MCF 10A (cell line): Measurements from ENCODE around the gene CDK10. TPM values are rescaled to one million over a fixed set of nuclear protein-coding genes. Genes with fewer than 3 reads are reported as not detected.

Experiments
- BruUV-seq: library from RNA; stranded (reverse); fragments of 400-500 nt; replicated peaks from 2 replicates; lab custom pipeline; 2021; lab: Mats Ljungman, UMichigan
- CTCF ChIA-PET: fragments of 300-600 bp; sonication (Branson Sonifier 250); formaldehyde crosslinking; extraction: SDS; loops from one replicate; lab custom pipeline; 2021; ENCODE audit warnings: antibody characterized with exemption, inconsistent platforms; lab: Yijun Ruan, JAX
- POLR2A ChIA-PET: fragments of 300-600, 350-650 bp; sonication (Branson Sonifier 250); formaldehyde crosslinking; extraction: SDS; loops from one replicate; lab custom pipeline; 2020; ENCODE audit warnings: antibody characterized with exemption, inconsistent platforms; lab: Yijun Ruan, JAX
- DNase-seq: peaks from one replicate; pipeline ENCODE4 v3.0.0-alpha.2; 2018; ENCODE audit not compliant: unreplicated experiment
- H3K27ac Mint-ChIP-seq: one replicate; pipeline ENCODE4 v1.8.0; 2022; ENCODE audit warnings: mild to moderate bottlenecking, low read depth, mixed read lengths; ENCODE audit not compliant: unreplicated experiment
- H3K27me3 Mint-ChIP-seq: one replicate; pipeline ENCODE4 v1.8.0; 2022; ENCODE audit warnings: mixed read lengths; ENCODE audit not compliant: insufficient read depth, unreplicated experiment
- H3K36me3 Mint-ChIP-seq: one replicate; pipeline ENCODE4 v1.8.0; 2022; ENCODE audit warnings: mild to moderate bottlenecking, moderate library complexity, mixed read lengths; ENCODE audit not compliant: insufficient read depth, unreplicated experiment
- H3K4me1 Mint-ChIP-seq: one replicate; pipeline ENCODE4 v1.8.0; 2022; ENCODE audit warnings: mixed read lengths; ENCODE audit not compliant: insufficient read depth, unreplicated experiment
- H3K4me3 Mint-ChIP-seq: one replicate; pipeline ENCODE4 v1.8.0; 2022; ENCODE audit warnings: mild to moderate bottlenecking, moderate library complexity, mixed read lengths; ENCODE audit not compliant: unreplicated experiment
- H3K9me3 Mint-ChIP-seq: one replicate; pipeline ENCODE4 v1.8.0; 2022; ENCODE audit warnings: mixed read lengths; ENCODE audit not compliant: unreplicated experiment
- CTCF ChIP-seq: fragments of 200-600 bp; IDR thresholded peaks from one replicate; pipeline ENCODE4 v1.8.0; 2022; ENCODE audit warnings: antibody characterized with exemption, mild to moderate bottlenecking; ENCODE audit not compliant: unreplicated experiment
- intact Hi-C: fragments of 100-400 bp; cut with micrococcal nuclease; formaldehyde crosslinking; loops from 2 replicates; pipeline ENCODE4 v1.14.1; 2022
- total RNA-seq: library from RNA; stranded (reverse); gene quantifications from 2 replicates; pipeline ENCODE4 v1.2.3, GENCODE V29; 2022

Gene CDK10
- total RNA-seq, 1 experiment from 2014 or later: 83.4 TPM

GRCh38 chr16:89723279-89724250, 37.1 kb downstream of the CDK10 start:
- Mint-ChIP-seq H3K4me1 (peaks cover 13% of the 10 kb centered on the region), H3K27me3 (no peaks in the 10 kb centered on the region), H3K4me3 (peak overlapping the region; percentile 82), H3K36me3 (peaks cover 73% of the 10 kb centered on the region), H3K9me3 (no peaks in the 10 kb centered on the region), H3K27ac (peak overlapping the region; percentile 60)
- intact Hi-C loops: no loop called here
- POLR2A ChIA-PET: interaction anchor here (0.6 to 2.0 kb wide), 12 partner anchors 9 to 140 kb away, joined by 3 to 11 read pairs (median 4); no protein-coding TSS in a partner anchor
- TF ChIP-seq CTCF: no peak
- BruUV-seq: no TSS peak
- DNase-seq: no peak
- CTCF ChIA-PET: interaction anchor here (0.5 to 1.0 kb wide), 7 partner anchors 24 to 434 kb away, joined by 3 to 5 read pairs (median 3); no protein-coding TSS in a partner anchor

GRCh38 chr16:89727406-89728120, 41.1 kb downstream of the CDK10 start:
- peaks cover 95% of the 10 kb centered on the region for H3K36me3 Mint-ChIP-seq

GRCh38 chr16:89729293-89729692, 42.8 kb downstream of the CDK10 start:
- Mint-ChIP-seq H3K27me3 (no peaks in the 10 kb centered on the region), H3K4me3 (no peak overlapping the region), H3K9me3 (no peaks in the 10 kb centered on the region), H3K36me3 (peaks cover 90% of the 10 kb centered on the region), H3K4me1 (no peaks in the 10 kb centered on the region), H3K27ac (no peak overlapping the region)
- POLR2A ChIA-PET: no interaction called here
- BruUV-seq: no TSS peak
- DNase-seq: no peak
- TF ChIP-seq CTCF: no peak
- CTCF ChIA-PET: interaction anchor here (0.8 kb wide), 1 partner anchor 23 kb away, joined by 3 read pairs; no protein-coding TSS in a partner anchor
- intact Hi-C loops: no loop called here

More at GRCh38 chr16:89727406-89728120, 41.1 kb downstream of the CDK10 start:
- ChIA-PET CTCF (no interaction called here), POLR2A (no interaction called here)
- intact Hi-C loops: no loop called here
- no peaks in the 10 kb centered on the region for H3K27me3 Mint-ChIP-seq
- DNase-seq: no peak
- no TSS peak for BruUV-seq
- peaks cover 6% of the 10 kb centered on the region for H3K4me1 Mint-ChIP-seq
- H3K9me3 Mint-ChIP-seq: no peaks in the 10 kb centered on the region
- TF ChIP-seq CTCF: no peak
- H3K27ac Mint-ChIP-seq: no peak overlapping the region
- H3K4me3 Mint-ChIP-seq: no peak overlapping the region
